NCI-H2029 treated with DMSO at 0.1 percent for 48 hours (cell line): ENCODE measurements around the gene AMZ2.
"Not testable (repeated sequence)": the region's sequence is repeated elsewhere in the genome, so short reads cannot be mapped to it uniquely, and the experiment has no call there.

ENCODE experiments used
- DNase-seq: peaks from one replicate; lab custom pipeline; 2025; lab: John Stamatoyannopoulos, UW

AMZ2 gene

DNA sequence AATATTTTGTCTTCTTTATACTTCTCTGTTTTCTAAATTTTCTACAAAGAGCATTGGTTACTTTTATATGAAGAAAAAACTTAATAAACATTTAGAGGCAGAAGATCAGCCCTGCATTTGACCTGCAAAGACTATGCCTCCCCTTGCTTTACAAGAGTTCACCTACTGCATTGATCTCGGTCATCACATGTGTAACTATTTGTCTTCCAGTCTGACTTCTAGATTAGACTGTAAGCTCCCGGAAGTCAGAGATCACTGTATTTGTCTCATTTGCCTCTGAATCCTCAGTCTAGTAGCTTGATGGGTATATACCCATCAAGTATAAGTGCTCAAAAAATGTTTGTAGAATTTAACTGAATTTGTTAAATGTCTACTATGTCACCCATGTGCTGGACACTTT, 27.7 kb upstream of the AMZ2 start:
- not testable (repeated sequence) for DNase-seq

DNA sequence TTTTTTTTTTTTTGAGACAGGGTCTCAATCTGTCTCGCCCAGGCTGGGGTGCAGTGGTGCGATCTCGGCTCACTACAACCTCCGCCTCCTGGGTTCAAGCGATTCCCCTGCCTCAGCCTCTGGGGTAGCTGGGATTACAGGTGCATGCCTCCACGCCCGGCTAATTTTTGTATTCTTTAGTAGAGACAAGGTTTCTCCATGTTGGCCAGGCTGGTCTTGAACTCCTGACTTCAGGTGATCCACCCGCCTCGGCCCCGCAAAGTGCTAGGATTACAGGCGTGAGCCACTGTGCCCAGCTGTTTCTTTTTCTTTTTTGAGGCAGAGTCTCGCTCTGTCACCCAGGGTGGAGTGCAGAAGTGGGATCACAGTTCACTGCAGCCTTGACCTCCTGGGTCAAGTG, 27.1 kb upstream of the AMZ2 start:
- DNase-seq = not testable (repeated sequence)

GRCh38 chr17:68221786-68222185, 26.1 kb upstream of the AMZ2 start:
- DNase-seq = no peak

DNA sequence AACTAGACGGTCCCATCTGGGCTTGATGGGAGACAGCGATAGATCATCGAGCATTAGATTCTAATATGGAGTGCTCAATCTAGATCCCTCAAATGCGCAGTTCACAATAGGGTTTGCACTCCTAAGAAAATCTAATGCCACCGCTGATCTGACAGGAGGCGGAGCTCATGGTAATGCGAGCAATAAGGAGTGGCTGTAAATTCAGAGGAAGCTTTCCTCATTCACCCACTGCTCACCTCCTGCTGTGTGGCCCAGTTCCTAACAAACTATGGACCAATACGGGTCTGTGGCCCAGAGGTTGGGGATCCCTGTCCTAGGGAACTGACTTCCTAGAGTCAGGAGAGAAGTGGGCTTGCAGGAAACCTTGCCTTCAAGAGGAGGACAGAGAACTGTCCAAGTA, 25.2 kb upstream of the AMZ2 start:
- no peak for DNase-seq

GRCh38 chr17:68225055-68225454, 22.8 kb upstream of the AMZ2 start:
- DNase-seq = not testable (repeated sequence)

DNA sequence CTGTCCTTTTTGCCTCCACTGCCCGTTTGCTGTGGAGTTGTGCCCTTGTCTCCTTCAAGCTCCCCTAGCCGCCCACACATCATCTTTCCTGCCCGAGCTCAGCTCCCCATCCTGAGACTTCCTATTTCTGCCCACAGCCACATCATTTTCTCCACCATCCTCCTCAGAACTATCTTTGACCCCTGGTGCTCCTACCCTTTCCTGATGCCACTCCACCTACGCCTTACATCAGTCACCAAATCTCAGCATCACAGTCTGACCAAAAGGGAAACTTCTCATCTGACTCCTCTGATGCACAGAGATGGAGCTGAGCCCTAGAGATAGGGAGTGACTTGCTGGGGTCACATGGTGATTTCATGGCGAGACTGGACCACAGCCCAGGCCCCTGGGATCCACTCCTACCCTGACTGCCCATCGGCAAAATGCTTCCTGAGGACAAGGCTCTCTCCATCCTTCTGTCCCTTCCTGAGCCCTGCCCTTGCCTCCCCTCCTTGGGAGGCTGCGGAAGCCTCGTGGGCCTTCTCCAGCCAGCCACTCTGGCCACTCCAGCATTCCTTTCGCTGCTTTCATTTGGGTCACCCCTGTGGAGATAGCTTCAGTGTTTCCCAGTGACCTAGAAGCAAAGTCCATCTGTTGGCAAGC, 19.7 kb upstream of the AMZ2 start:
- DNase-seq = not testable (repeated sequence)

DNA sequence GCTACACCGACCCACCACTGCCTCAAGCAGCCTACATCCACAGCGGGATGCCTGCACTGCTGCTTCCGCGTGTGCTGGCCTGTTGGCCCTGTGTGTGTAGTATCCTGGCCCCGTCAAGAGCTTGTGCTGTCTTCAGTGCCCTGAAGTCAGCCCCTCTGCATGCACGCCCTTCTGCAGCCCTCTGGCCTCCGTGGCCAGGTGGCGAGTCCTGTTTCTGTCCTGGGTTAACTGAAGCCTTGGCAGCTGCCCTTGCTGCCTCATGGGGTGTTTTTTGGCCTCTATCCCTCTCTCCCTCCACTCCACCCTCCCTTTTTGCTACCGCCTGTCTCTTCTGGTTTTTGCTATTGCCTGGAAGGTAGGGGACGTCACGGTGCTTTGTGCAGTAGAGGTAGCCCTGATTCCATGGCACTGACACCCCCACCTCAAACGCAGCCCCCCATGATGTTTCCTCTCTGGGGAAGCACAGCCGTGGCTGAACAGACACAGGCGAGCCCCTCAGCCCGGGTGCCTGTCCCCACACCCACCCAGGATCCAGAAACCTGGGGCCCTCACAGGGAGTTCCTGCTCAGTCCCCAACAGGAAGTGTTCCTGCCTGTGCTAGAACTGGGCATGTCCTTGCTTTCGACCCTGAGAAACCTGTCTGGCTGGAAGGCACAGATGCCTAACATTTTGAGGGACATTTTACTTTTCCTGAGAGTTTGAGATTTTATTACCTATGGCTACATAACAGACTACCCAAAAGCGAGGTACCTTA, 18.8 kb upstream of the AMZ2 start:
- DNase-seq = no peak

GRCh38 chr17:68229619-68230018, 18.2 kb upstream of the AMZ2 start:
- DNase-seq = no peak

DNA sequence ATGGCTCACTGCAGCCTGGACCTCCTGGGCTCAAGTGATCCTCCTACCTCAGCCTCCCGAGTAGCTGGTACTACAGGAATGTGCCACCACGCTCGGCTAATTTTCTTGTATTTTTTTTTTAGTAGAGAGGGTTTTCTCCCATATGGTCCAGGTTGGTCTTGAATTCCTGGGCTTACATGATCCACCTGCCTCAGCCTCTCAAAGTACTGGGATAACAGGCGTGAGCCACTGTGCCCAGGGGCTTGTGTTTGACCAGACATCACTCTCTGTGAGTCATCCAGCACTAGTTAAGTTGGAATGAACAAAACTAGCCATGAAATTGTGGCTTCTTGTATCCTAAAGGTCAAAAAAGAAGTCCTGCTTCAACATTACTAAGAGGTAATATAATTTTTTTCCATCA, 16.7 kb upstream of the AMZ2 start:
- DNase-seq = not testable (repeated sequence)

GRCh38 chr17:68231541-68231940, 16.3 kb upstream of the AMZ2 start:
- DNase-seq = no peak

DNA sequence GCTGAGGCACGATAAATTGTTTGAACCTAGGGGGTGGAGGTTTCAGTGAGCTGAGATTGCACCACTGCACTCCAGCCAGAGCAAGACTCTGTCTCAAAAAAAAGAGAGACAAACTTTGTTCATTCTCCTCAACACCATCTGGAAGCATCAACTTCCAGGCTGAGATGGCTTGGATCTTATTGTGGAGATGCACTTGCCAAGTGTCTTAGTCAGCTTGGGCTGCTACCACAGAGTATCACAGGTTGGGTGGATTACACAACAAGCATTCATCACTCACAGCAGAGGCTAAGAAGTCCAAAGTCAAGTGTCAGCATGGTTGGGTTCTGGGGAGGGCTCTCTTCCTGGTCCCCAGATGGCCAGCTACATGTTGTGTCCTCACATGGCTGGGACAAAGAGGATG, 15.1 kb upstream of the AMZ2 start:
- not testable (repeated sequence) for DNase-seq

DNA sequence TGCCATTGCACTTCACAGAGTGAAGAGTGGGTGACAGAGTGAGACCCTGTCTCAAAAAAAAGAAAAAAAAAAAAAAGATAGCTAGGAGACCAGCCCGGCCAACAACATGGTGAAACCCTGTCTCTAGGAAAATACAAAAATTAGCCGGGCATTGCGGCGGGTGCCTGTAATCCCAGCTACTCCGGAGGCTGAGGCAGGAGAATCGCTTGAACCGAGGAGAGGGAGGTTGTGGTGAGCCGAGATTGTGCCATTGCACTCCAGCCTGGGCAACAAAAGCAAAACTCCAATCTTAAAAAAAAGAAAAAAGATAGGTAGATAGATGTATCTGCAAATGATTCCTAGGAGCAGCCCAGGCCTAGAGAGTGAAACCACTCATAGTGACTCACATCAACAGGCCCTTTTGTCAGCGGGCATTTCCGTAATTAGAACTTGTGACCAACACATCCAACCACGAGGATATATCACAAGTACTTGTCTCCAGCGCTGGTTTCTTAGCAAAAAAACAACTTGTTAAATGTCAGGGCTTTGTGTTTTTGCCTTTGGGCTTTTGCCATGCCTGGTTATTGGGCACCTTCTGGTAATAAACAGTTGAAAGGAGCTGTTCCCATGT, 13.0 kb upstream of the AMZ2 start:
- not testable (repeated sequence) for DNase-seq

DNA sequence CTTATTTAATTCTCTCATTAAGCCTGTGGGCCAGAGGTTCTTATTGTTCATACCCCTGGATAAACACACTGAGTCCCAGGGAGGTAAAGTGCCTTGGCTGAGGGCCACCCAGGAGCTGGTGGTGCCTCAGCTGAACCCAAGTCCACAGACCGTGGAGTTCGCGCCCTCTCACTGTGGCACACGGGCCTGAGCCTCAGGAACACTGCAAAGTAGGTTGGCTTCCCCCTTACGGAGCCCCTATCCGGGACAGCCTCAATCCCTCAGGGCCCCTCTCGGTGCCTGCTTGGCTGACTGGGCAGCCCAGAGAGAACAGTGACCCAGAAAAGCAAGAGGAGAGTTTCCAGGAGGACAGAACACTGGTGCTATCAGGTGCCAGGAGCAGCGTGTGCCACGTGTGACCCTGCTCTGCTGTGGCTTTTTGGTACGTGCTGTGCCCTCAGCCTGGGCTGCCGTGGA, 12.5 kb upstream of the AMZ2 start:
- DNase-seq = not testable (repeated sequence)

DNA sequence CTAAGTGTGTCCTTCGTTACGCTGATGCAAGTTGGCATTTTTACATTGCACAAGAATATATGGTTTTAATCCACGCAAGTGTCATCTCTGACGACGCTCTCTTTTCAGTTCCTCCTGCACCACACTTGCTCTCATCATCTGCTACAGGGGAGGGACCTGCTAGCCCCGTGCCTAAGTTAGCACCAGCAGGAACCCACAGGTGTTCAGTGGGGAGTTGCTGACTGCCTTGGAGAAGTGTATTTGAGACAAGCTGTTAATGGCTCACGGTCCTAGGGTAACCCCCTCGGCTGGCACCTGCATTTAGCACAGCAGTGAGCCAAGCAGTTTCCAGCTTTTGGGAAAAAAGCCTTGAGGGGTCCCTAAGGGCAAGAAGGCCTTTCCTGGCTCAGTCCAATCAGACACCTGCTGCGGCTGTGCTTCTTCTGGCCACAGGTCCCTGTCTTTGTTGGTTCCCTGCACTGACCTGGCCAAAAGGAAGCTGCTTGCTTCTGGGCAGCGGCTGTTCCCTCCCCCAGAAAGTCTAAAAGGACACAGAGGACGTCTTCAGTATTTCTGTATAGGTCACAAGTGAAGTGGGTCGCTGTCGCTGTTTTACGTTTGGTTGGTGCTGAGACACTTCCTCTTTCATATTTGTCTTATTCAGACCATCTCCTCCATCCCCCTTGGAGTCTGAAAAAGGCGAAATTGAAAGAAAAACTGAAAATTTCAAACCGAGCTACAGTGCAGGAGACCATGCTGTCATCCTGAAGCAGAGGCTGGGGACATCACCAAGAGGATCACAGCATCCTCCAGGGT, 10.3 kb upstream of the AMZ2 start:
- DNase-seq = not testable (repeated sequence)

- no peak for DNase-seq
These were observed 9.5 kb upstream of the AMZ2 start for GRCh38 chr17:68238164-68238870.

- DNase-seq = no peak
These were observed 9.0 kb upstream of the AMZ2 start for GRCh38 chr17:68238871-68239253.

- DNase-seq = no peak
These were observed 8.0 kb upstream of the AMZ2 start for GRCh38 chr17:68239632-68240366.

- no peak for DNase-seq
These were observed 1.4 kb upstream of the AMZ2 start for GRCh38 chr17:68246271-68247028.

DNA sequence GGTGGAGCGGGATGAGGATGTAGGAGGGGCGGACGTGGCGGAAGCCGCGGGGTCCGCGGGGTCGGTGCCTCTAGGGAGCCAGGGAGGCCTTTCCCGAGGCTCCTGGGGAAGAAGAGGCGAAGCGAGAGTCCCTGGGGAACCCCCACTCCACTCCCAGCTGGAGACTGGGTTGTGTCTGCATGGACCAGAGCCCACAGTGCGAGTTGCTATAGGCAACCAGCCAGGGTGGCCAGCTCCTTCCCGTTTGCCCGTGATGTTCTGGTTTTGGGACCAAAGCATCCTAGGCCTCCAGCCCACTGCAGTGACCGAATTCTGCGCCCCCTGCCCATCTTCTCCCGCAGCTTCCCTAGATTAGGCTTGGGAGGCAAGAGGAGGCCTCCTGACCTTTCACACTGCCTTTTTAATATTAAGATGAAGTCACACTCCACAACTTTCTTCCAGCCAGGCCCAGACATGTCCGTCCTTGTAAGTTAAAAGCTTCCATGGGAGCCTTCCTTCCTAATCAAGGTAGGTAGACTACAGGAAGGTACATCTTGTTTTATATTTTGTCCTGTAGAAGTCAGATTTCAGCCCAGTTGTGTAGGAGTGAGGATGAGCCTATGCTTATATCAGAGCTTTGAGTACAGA, 469 bp downstream of the AMZ2 start:
- DNase-seq = no peak

DNA sequence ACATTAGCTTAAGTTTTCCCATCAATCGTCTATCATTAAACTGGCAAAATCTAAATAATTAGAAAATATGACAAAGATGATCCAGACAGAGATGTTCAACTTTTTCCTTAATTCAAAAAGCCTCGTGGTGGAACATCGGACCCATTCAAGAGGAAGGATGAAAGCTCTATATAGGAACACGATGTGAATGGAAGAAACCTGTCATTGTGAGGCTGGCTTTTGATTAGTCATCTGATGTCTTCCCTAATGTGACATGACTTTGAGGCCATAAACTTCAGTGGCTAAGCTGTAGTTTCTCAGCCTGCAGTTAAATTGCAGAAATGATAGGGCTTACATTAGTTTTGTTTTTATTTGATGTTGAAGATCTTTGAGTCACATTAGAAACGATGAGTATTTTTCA, 1.0 kb downstream of the AMZ2 start:
- no peak for DNase-seq
